Measurements from ENCODE around the gene STARD5. TPM values are rescaled to one million over a fixed set of nuclear protein-coding genes. Genes with fewer than 3 reads are reported as not detected.

Gene STARD5
- total and polyA plus RNA-seq, 5 experiments from 2014 or later: 3.8 to 12.8 (median 6.9) TPM

GRCh38 chr15:81321667-81322066, 2.3 kb downstream of the STARD5 start:
- Mint-ChIP-seq H3K9me3 (no peaks in the 10 kb centered on the region), H3K27me3 (no peaks in the 10 kb centered on the region), H3K36me3 (peaks cover 0 to 39% (median 5%) of the 10 kb centered on the region in 3 donors), H3K4me1 (peaks cover 22 to 63% (median 58%) of the 10 kb centered on the region in 4 donors), H3K27ac (peak overlapping the region in 8 of 10 donors; percentile 5 to 87 (median 35)), H3K4me3 (no peak overlapping the region)
- ATAC-seq: no peak
- DNase-seq: no peak
- POLR2A ChIA-PET: interaction anchor here (5.3 to 12.0 kb wide), 2 partner anchors 11 to 21 kb away, joined by 115 to 123 read pairs; no protein-coding TSS in a partner anchor

- no peak overlapping the region for H3K4me3 Mint-ChIP-seq
- ATAC-seq: no peak
- POLR2A ChIA-PET: interaction anchor here (0.7 to 3.3 kb wide), 5 partner anchors 10 to 23 kb away, joined by 3 to 23 read pairs (median 5); no protein-coding TSS in a partner anchor
- DNase-seq: no peak
- H3K9me3 Mint-ChIP-seq: no peaks in the 10 kb centered on the region
- H3K36me3 Mint-ChIP-seq: peaks cover 0 to 64% (median 9%) of the 10 kb centered on the region in 3 donors
- H3K27ac Mint-ChIP-seq: peak overlapping the region; percentile 35 to 99 (median 88)
- H3K27me3 Mint-ChIP-seq: no peaks in the 10 kb centered on the region
- peaks cover 29 to 78% (median 74%) of the 10 kb centered on the region in 4 donors for H3K4me1 Mint-ChIP-seq
These were observed 6.3 kb downstream of the STARD5 start for GRCh38 chr15:81317642-81318017.

GRCh38 chr15:81316267-81316666, 7.7 kb downstream of the STARD5 start:
- no peaks in the 10 kb centered on the region for H3K27me3 Mint-ChIP-seq
- DNase-seq (no peak), ATAC-seq (no peak)
- peak overlapping the region in 7 of 10 donors; percentile 12 to 80 (median 56) for H3K4me3 Mint-ChIP-seq
- peaks cover 42 to 83% (median 78%) of the 10 kb centered on the region in 4 donors for H3K4me1 Mint-ChIP-seq
- H3K27ac Mint-ChIP-seq: peak overlapping the region; percentile 92 to 99 (median 94)
- H3K36me3 Mint-ChIP-seq: peaks cover 0 to 76% (median 12%) of the 10 kb centered on the region in 3 donors
- H3K9me3 Mint-ChIP-seq: no peaks in the 10 kb centered on the region
- POLR2A ChIA-PET: interaction anchor here (0.6 to 1.4 kb wide), 3 partner anchors 14 to 75 kb away, joined by 3 to 5 read pairs (median 5); no protein-coding TSS in a partner anchor

GRCh38 chr15:81315452-81316175, 8.3 kb downstream of the STARD5 start:
- peaks cover 0 to 74% (median 14%) of the 10 kb centered on the region in 3 donors for H3K36me3 Mint-ChIP-seq
- ATAC-seq (peak; percentile 57 to 88), DNase-seq (peak in 3 of 10 donors; percentile 33 to 42 (median 41))
- H3K27ac Mint-ChIP-seq: peak overlapping the region; percentile 92 to 99 (median 94)
- no peaks in the 10 kb centered on the region for H3K27me3 Mint-ChIP-seq
- H3K4me3 Mint-ChIP-seq: peak overlapping the region in 8 of 10 donors; percentile 12 to 80 (median 54)
- H3K4me1 Mint-ChIP-seq: peaks cover 47 to 90% (median 85%) of the 10 kb centered on the region in 4 donors
- no peaks in the 10 kb centered on the region for H3K9me3 Mint-ChIP-seq
- POLR2A ChIA-PET: interaction anchor here (0.6 to 9.6 kb wide), 6 partner anchors 11 to 866 kb away, joined by 3 to 123 read pairs (median 4); partner anchors contain the start of gene STARD5

GRCh38 chr15:81314378-81314777, 9.6 kb downstream of the STARD5 start:
- no peak for DNase-seq
- H3K36me3 Mint-ChIP-seq: peaks cover 6 to 76% (median 22%) of the 10 kb centered on the region in 3 donors
- no peak for ATAC-seq
- peak overlapping the region; percentile 92 to 99 (median 94) for H3K27ac Mint-ChIP-seq
- peak overlapping the region in 7 of 10 donors; percentile 0 to 77 (median 52) for H3K4me3 Mint-ChIP-seq
- POLR2A ChIA-PET: interaction anchor here (0.8 to 9.6 kb wide), 6 partner anchors 12 to 39 kb away, joined by 3 to 123 read pairs (median 5); partner anchors contain the start of gene STARD5
- H3K9me3 Mint-ChIP-seq: peaks cover 0 to under 1% (median 0%) of the 10 kb centered on the region in 9 donors
- no peaks in the 10 kb centered on the region for H3K27me3 Mint-ChIP-seq
- H3K4me1 Mint-ChIP-seq: peaks cover 49 to 96% (median 95%) of the 10 kb centered on the region in 4 donors

- Mint-ChIP-seq H3K9me3 (peaks cover 0 to 1% (median 0%) of the 10 kb centered on the region in 9 donors), H3K27me3 (no peaks in the 10 kb centered on the region), H3K36me3 (peaks cover 12 to 76% (median 26%) of the 10 kb centered on the region in 3 donors), H3K4me1 (peaks cover 50 to 98% (median 95%) of the 10 kb centered on the region in 4 donors), H3K4me3 (peak overlapping the region in 1 of 10 donors; percentile 68), H3K27ac (peak overlapping the region; percentile 89 to 99 (median 95))
- POLR2A ChIA-PET: interaction anchor here (0.8 to 9.6 kb wide), 9 partner anchors 10 to 38 kb away, joined by 3 to 123 read pairs (median 6); partner anchors contain the start of gene STARD5
- no peak for ATAC-seq
- DNase-seq: no peak
These were observed 10.3 kb downstream of the STARD5 start for GRCh38 chr15:81313686-81314085.

- peaks cover 0 to 1% (median 0%) of the 10 kb centered on the region in 9 donors for H3K9me3 Mint-ChIP-seq
- ATAC-seq (no peak), DNase-seq (no peak)
- no peaks in the 10 kb centered on the region for H3K27me3 Mint-ChIP-seq
- POLR2A ChIA-PET: interaction anchor here (0.7 to 9.6 kb wide), 7 partner anchors 9 to 27 kb away, joined by 3 to 123 read pairs (median 8); partner anchors contain the start of gene STARD5
- peak overlapping the region; percentile 80 to 99 (median 93) for H3K27ac Mint-ChIP-seq
- H3K4me3 Mint-ChIP-seq: peak overlapping the region in 6 of 10 donors; percentile 3 to 68 (median 28)
- peaks cover 12 to 77% (median 28%) of the 10 kb centered on the region in 3 donors for H3K36me3 Mint-ChIP-seq
- H3K4me1 Mint-ChIP-seq: peaks cover 48 to 98% (median 91%) of the 10 kb centered on the region in 4 donors
These were observed 11.0 kb downstream of the STARD5 start for GRCh38 chr15:81312790-81313543.

- Mint-ChIP-seq H3K4me1 (peaks cover 52 to 95% (median 89%) of the 10 kb centered on the region in 4 donors), H3K36me3 (peaks cover 12 to 77% (median 39%) of the 10 kb centered on the region in 3 donors), H3K27ac (peak overlapping the region; percentile 80 to 99 (median 93)), H3K9me3 (peaks cover 0 to 1% (median 0%) of the 10 kb centered on the region in 9 donors), H3K4me3 (peak overlapping the region in 9 of 10 donors; percentile 3 to 72 (median 40)), H3K27me3 (no peaks in the 10 kb centered on the region)
- ATAC-seq: peak in 1 of 2 donors; percentile 17
- POLR2A ChIA-PET: interaction anchor here (3.0 to 14.4 kb wide), 4 partner anchors 14 to 37 kb away, joined by 16 to 449 read pairs (median 94); partner anchors contain the start of gene STARD5
- no peak for DNase-seq
These were observed 12.0 kb downstream of the STARD5 start for GRCh38 chr15:81311752-81312464.

GRCh38 chr15:81310480-81310879, 13.5 kb downstream of the STARD5 start:
- Mint-ChIP-seq H3K27ac (peak overlapping the region; percentile 80 to 99 (median 93)), H3K36me3 (peaks cover 12 to 81% (median 47%) of the 10 kb centered on the region in 3 donors), H3K27me3 (no peaks in the 10 kb centered on the region), H3K4me3 (peak overlapping the region in 4 of 10 donors; percentile 1 to 39 (median 25)), H3K9me3 (peaks cover 0 to 1% (median 0%) of the 10 kb centered on the region in 9 donors), H3K4me1 (peaks cover 45 to 95% (median 88%) of the 10 kb centered on the region in 4 donors)
- ATAC-seq (no peak), DNase-seq (no peak)
- POLR2A ChIA-PET: interaction anchor here (1.4 to 14.4 kb wide), 6 partner anchors 14 to 35 kb away, joined by 4 to 449 read pairs (median 44); partner anchors contain the start of gene STARD5

GRCh38 chr15:81309647-81310450, 14.1 kb downstream of the STARD5 start:
- ATAC-seq (no peak), DNase-seq (no peak)
- Mint-ChIP-seq H3K9me3 (peaks cover 0 to 1% (median 0%) of the 10 kb centered on the region in 9 donors), H3K4me3 (peak overlapping the region in 4 of 10 donors; percentile 25 to 45 (median 38)), H3K27ac (peak overlapping the region; percentile 80 to 99 (median 93)), H3K4me1 (peaks cover 39 to 95% (median 88%) of the 10 kb centered on the region in 4 donors), H3K27me3 (no peaks in the 10 kb centered on the region), H3K36me3 (peaks cover 12 to 83% (median 51%) of the 10 kb centered on the region in 3 donors)
- POLR2A ChIA-PET: interaction anchor here (1.2 to 14.4 kb wide), 8 partner anchors 9 to 41 kb away, joined by 3 to 449 read pairs (median 23); partner anchors contain the start of gene STARD5
